Parathyroid adenoma (tissue), 2 donors: ENCODE results near the gene ZNF225.

Experiments used
- H2AFZ ChIP-seq: fragments of 300-600 bp; sonication (generic); one replicate; pipeline ENCODE4 v1.7.0; 2017; ENCODE audit warnings: antibody characterized with exemption, mild to moderate bottlenecking
- H3K27ac ChIP-seq: fragments of 300-600 bp; sonication (generic); one replicate; pipeline ENCODE4 v1.7.0; 2017
- H3K27me3 ChIP-seq: fragments of 300-600 bp; sonication (generic); one replicate; pipeline ENCODE4 v1.7.0; 2017; ENCODE audit warnings: low read length; ENCODE audit not compliant: control insufficient read depth, insufficient read depth
- H3K36me3 ChIP-seq: fragments of 300-600 bp; sonication (generic); one replicate; pipeline ENCODE4 v1.7.0; 2017; ENCODE audit warnings: low read length; ENCODE audit not compliant: control insufficient read depth, insufficient read depth
- H3K4me1 ChIP-seq: fragments of 300-600 bp; sonication (generic); one replicate; pipeline ENCODE4 v1.7.0; 2017; ENCODE audit warnings: control low read depth
- H3K4me2 ChIP-seq: fragments of 300-600 bp; sonication (generic); one replicate; pipeline ENCODE4 v1.7.0; 2017; ENCODE audit warnings: low read length
- H3K4me3 ChIP-seq: fragments of 300-600 bp; sonication (generic); one replicate; pipeline ENCODE4 v1.7.0; 2017; ENCODE audit warnings: low read depth, low read length
- H3K79me2 ChIP-seq: fragments of 300-600 bp; sonication (generic); one replicate; pipeline ENCODE4 v1.7.0; 2017; ENCODE audit warnings: control low read depth
- H3K9ac ChIP-seq: fragments of 300-600 bp; sonication (generic); one replicate; pipeline ENCODE4 v1.7.0; 2017; ENCODE audit warnings: mild to moderate bottlenecking
- H3K9me3 ChIP-seq: fragments of 300-600 bp; sonication (generic); one replicate; pipeline ENCODE4 v1.7.0; 2017; ENCODE audit warnings: low read length; ENCODE audit not compliant: control insufficient read depth
- CTCF ChIP-seq: fragments of 300-600 bp; sonication (generic); IDR thresholded peaks from one replicate; pipeline ENCODE4 v1.7.0; 2017; ENCODE audit warnings: antibody characterized with exemption, mild to moderate bottlenecking
- donor health status: primary hyperparathyroidism.

ZNF225 gene

GRCh38 chr19:44149776-44150175 lies 36.6 kb downstream of the ZNF225 start:
- Histone ChIP-seq H3K4me1 (no peaks in the 10 kb centered on the region), H3K27me3 (no peaks in the 10 kb centered on the region), H3K79me2 (no peaks in the 10 kb centered on the region), H3K4me3 (no peak overlapping the region), H3K27ac (no peak overlapping the region), H3K36me3 (no peaks in the 10 kb centered on the region), H3K4me2 (no peak overlapping the region), H3K9ac (no peak overlapping the region), H3K9me3 (no peaks in the 10 kb centered on the region), H2AFZ (no peak overlapping the region)
- no peak for TF ChIP-seq CTCF

DNA sequence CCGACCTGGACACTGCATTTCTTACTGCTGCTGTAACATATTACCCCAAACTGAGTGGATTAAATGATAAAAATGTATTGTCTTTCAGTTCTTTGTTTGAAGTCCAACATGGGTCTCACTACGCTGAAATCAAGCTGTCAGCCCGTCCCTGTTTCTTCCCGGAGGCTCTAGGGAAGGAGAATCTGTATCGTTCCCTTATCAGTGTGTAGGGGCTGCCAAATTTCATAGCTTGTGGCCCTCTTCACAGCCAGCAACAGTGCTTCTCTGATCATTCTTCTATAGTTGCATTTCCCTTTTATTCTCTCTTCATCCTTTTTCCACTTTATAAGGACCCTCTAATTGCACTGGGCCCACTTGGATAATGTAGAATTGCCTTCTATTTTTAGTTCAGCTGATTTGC lies 38.3 kb downstream of the ZNF225 start:
- Histone ChIP-seq H3K9me3 (no peaks in the 10 kb centered on the region), H3K36me3 (peaks cover 7% of the 10 kb centered on the region), H3K79me2 (no peaks in the 10 kb centered on the region), H3K27ac (no peak overlapping the region), H3K4me2 (no peak overlapping the region), H2AFZ (no peak overlapping the region), H3K9ac (no peak overlapping the region), H3K4me1 (no peaks in the 10 kb centered on the region), H3K27me3 (no peaks in the 10 kb centered on the region), H3K4me3 (no peak overlapping the region)
- no peak for TF ChIP-seq CTCF

- Histone ChIP-seq H2AFZ (no peak overlapping the region), H3K79me2 (no peaks in the 10 kb centered on the region), H3K4me2 (no peak overlapping the region), H3K36me3 (peaks cover 12% of the 10 kb centered on the region), H3K4me1 (no peaks in the 10 kb centered on the region), H3K27me3 (no peaks in the 10 kb centered on the region), H3K9me3 (peaks cover 4% of the 10 kb centered on the region), H3K27ac (no peak overlapping the region), H3K4me3 (no peak overlapping the region), H3K9ac (no peak overlapping the region)
- no peak for TF ChIP-seq CTCF
Measured at GRCh38 chr19:44156475-44156874, 43.3 kb downstream of the ZNF225 start.

- no peak overlapping the region for H3K4me3 ChIP-seq
- H3K4me2 ChIP-seq = no peak overlapping the region
- TF ChIP-seq CTCF = no peak
- H3K79me2 ChIP-seq = peaks cover 6% of the 10 kb centered on the region
- H3K27ac ChIP-seq = no peak overlapping the region
- no peaks in the 10 kb centered on the region for H3K27me3 ChIP-seq
- no peak overlapping the region for H2AFZ ChIP-seq
- H3K36me3 ChIP-seq = no peaks in the 10 kb centered on the region
- H3K9ac ChIP-seq = no peak overlapping the region
- H3K9me3 ChIP-seq = no peaks in the 10 kb centered on the region
- H3K4me1 ChIP-seq = peaks cover 4% of the 10 kb centered on the region
Measured at GRCh38 chr19:44163789-44164188, 50.6 kb downstream of the ZNF225 start.

DNA sequence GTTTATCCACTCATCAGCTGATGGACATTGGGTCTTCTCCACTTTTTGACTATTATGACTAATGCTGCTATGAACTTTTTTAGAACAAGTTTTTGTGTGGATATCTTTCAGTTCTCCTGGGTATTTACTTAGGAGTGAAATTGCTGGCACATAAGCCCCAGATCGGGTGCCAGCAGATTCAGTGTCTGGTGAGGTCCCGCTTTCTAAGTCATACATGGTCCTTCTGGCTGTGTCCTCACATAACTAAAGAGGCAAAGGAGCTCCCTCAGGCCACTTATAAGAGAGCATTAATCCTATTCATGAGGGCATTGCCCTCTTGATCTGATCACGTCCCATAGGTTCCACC lies 51.1 kb downstream of the ZNF225 start:
- H3K9me3 ChIP-seq = no peaks in the 10 kb centered on the region
- peaks cover 4% of the 10 kb centered on the region for H3K4me1 ChIP-seq
- peak overlapping the region; percentile 70 for H3K4me3 ChIP-seq
- H3K27me3 ChIP-seq = no peaks in the 10 kb centered on the region
- H3K79me2 ChIP-seq = peaks cover 6% of the 10 kb centered on the region
- H3K36me3 ChIP-seq = no peaks in the 10 kb centered on the region
- peak overlapping the region; percentile 95 for H3K4me2 ChIP-seq
- H3K27ac ChIP-seq = peak overlapping the region; percentile 86
- no peak for TF ChIP-seq CTCF
- peak overlapping the region; percentile 91 for H2AFZ ChIP-seq
- no peak overlapping the region for H3K9ac ChIP-seq
